ENCODE measurements around the gene PREB. TPM values are rescaled to one million over a fixed set of nuclear protein-coding genes. Genes with fewer than 3 reads are reported as not detected.

The PREB gene
- total RNA-seq, 1 experiment from 2014 or later, result 79.3 TPM

DNA sequence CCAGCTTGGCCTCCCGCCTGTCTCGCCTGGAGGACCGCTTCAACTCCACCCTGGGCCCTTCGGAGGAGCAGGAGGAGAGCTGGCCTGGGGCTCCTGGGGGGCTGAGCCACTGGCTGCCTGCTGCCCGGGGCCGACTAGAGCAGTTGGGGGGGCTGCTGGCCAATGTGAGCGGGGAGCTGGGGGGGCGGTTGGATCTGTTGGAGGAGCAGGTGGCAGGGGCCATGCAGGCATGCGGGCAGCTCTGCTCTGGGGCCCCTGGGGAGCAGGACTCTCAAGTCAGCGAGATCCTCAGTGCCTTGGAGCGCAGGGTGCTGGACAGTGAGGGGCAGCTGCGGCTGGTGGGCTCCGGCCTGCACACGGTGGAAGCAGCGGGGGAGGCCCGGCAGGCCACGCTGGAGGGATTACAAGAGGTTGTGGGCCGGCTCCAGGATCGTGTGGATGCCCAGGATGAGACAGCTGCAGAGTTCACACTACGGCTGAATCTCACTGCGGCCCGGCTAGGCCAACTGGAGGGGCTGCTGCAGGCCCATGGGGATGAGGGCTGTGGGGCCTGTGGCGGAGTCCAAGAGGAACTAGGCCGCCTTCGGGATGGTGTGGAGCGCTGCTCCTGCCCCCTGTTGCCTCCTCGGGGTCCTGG, 51.5 kb downstream of the PREB start:
- no peak for DNase-seq (ENCODE audit: low read depth)

DNA sequence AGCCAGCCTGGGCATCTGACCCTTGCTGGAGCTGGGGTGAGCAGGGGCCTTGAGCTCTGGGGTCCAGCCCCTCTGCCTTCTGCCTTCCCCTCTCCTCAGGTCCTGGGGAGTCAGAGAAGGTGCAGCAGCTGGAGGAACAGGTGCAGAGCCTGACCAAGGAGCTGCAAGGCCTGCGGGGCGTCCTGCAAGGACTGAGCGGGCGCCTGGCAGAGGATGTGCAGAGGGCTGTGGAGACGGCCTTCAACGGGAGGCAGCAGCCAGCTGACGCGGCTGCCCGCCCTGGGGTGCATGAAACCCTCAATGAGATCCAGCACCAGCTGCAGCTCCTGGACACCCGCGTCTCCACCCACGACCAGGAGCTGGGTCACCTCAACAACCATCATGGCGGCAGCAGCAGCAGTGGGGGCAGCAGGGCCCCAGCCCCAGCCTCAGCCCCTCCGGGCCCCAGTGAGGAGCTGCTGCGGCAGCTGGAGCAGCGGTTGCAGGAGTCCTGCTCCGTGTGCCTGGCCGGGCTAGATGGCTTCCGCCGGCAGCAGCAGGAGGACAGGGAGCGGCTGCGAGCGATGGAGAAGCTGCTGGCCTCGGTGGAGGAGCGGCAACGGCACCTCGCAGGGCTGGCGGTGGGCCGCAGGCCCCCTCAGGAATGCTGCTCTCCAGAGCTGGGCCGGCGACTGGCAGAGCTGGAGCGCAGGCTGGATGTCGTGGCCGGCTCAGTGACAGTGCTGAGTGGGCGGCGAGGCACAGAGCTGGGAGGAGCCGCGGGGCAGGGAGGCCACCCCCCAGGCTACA, 52.3 kb downstream of the PREB start:
- no peak for DNase-seq (ENCODE audit: low read depth)

Other genes with a start within 250 kb of the PREB start
- gene MAPRE3, start 164.0 kb downstream of the PREB start, total RNA-seq (2014; rRNA removed; shearing (Covaris generic)), result 4.6 and 6.6 TPM in 2 replicates
- 36.7 and 42.7 TPM in 2 replicates for gene TMEM214, start 101.7 kb downstream of the PREB start, total RNA-seq (2014; rRNA removed; shearing (Covaris generic))
- gene AGBL5, start 83.0 kb downstream of the PREB start, total RNA-seq (2014; rRNA removed; shearing (Covaris generic)), result 19.3 and 22.5 TPM in 2 replicates
- 184 and 194 TPM in 2 replicates for gene OST4, start 63.0 kb downstream of the PREB start, total RNA-seq (2014; rRNA removed; shearing (Covaris generic))
- 6.0 and 10.2 TPM in 2 replicates for gene EMILIN1, start 56.0 kb downstream of the PREB start, total RNA-seq (2014; rRNA removed; shearing (Covaris generic))
- gene KHK, start 47.9 kb downstream of the PREB start, total RNA-seq (2014; rRNA removed; shearing (Covaris generic)), result 1.1 and 2.9 TPM in 2 replicates
- 3.4 and 8.6 TPM in 2 replicates for gene CGREF1, start 15.5 kb downstream of the PREB start, total RNA-seq (2014; rRNA removed; shearing (Covaris generic))
- 1.7 TPM in 1 of 2 replicates, not detected in the other for gene ABHD1, start 10.8 kb downstream of the PREB start, total RNA-seq (2014; rRNA removed; shearing (Covaris generic))
- gene PRR30, start 4.8 kb upstream of the PREB start, total RNA-seq (2014; rRNA removed; shearing (Covaris generic)), result not detected in 2 replicates
- gene TCF23, start 14.4 kb upstream of the PREB start, total RNA-seq (2014; rRNA removed; shearing (Covaris generic)), result not detected in 2 replicates
- 94.2 and 249 TPM in 2 replicates for gene ATRAID, start 77.4 kb upstream of the PREB start, total RNA-seq (2014; rRNA removed; shearing (Covaris generic))
- 86.8 and 101 TPM in 2 replicates for gene SLC5A6, start 77.6 kb upstream of the PREB start, total RNA-seq (2014; rRNA removed; shearing (Covaris generic))
- 26.6 and 29.7 TPM in 2 replicates for gene CAD, start 82.7 kb upstream of the PREB start, total RNA-seq (2014; rRNA removed; shearing (Covaris generic))
- 0.11 TPM in 1 of 2 replicates, not detected in the other for gene SLC30A3, start 128.4 kb upstream of the PREB start, total RNA-seq (2014; rRNA removed; shearing (Covaris generic))
- not detected in 2 replicates for gene DNAJC5G, start 140.8 kb upstream of the PREB start, total RNA-seq (2014; rRNA removed; shearing (Covaris generic))
- gene TRIM54, start 147.8 kb upstream of the PREB start, total RNA-seq (2014; rRNA removed; shearing (Covaris generic)), result not detected in 2 replicates
- 0.11 TPM in 1 of 2 replicates, not detected in the other for gene UCN, start 173.8 kb upstream of the PREB start, total RNA-seq (2014; rRNA removed; shearing (Covaris generic))
- 58.5 and 62.8 TPM in 2 replicates for gene MPV17, start 188.5 kb upstream of the PREB start, total RNA-seq (2014; rRNA removed; shearing (Covaris generic))
- 36.6 and 49.1 TPM in 2 replicates for gene GTF3C2, start 222.1 kb upstream of the PREB start, total RNA-seq (2014; rRNA removed; shearing (Covaris generic))
- 40.3 and 49.1 TPM in 2 replicates for gene EIF2B4, start 235.7 kb upstream of the PREB start, total RNA-seq (2014; rRNA removed; shearing (Covaris generic))
- 107 and 126 TPM in 2 replicates for gene SNX17, start 236.0 kb upstream of the PREB start, total RNA-seq (2014; rRNA removed; shearing (Covaris generic))
- 4.0 and 5.5 TPM in 2 replicates for gene ZNF513, start 246.1 kb upstream of the PREB start, total RNA-seq (2014; rRNA removed; shearing (Covaris generic))

Measured in Daoy (cell line).